Suppressor macrophage (primary cell): ENCODE results near the gene PGAP2.
"Not testable (repeated sequence)": the region's sequence is repeated elsewhere in the genome, so short reads cannot be mapped to it uniquely, and the experiment has no call there.

ENCODE experiments used
- DNase-seq, 4 experiments: peaks; one replicate each; pipeline ENCODE4 v3.0.0-alpha.2; 2020 to 2022

PGAP2 gene

DNA sequence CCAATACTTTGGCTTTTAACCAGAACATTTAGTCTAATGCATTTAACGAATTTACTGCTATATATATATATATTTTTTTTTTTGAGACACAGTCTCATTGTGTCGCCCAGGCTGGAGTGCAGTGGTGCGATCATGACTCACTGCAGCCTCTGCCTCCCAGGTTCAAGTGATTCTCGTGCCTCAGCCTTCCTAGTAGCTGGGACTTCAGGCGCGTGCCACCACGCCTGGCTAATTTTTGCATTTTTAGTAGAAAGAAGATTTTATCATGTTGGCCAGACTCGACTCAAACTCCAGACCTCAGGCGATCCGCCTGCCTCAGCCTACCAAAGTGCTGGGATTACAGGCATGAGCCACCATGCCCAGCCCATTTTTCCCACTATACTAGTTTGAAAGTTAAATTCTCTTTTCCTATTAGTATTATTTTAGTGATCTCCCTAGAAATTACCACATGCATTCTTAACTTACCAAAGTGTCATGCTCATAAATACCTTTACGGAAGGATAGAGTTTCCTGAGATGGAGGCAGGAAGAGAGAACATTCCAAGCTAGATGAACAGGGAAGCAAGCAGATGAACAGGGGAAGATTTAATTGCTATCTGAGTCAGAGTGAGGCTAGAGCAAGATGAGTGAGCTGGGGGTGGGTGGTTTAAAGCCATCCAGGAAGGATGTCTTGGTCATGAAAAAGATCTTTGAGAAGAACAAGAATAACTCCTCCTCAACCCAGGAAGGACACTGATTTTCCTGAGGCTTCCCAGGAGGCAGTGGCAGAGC lies 4.4 kb upstream of the PGAP2 start:
- DNase-seq = no peak

DNA sequence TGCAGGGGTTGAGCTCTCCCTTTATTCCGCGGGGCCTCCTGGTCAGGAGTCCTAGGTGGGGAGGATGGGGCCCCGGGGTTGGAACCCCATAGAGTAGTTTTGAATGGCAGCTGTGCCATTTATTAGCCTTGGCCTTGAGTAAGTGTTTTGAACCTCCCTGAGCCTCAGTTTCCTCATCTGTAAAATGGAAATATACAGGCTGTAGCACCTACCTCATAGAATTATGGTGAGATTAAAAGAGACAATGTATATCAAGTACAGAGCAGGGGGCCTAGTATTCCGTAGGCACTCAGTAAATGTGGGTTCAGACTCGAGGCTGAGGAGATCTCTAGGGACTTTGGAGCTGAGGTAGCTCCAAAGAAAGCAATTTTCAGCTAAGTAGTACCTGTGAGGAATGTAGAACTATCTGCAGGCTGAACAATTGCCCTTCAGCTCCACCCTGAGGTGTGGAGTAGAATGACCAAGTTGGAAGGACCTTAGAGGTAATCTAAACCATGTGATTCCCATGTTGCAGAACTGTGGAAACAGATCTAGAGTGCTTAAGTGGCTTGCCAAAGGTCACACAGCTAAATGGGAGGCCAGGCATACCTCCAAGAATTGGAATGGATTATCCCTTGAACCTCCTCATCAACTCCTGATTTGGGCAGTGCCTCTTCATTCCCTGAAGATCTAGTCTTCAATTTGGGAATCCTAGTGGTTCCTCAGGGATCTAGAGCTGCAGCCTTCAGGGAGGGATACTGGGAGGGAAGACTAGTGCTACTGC lies 682 bp downstream of the PGAP2 start:
- peak in 3 of 4 experiments; percentile 56 to 70 (median 65) for DNase-seq

DNA sequence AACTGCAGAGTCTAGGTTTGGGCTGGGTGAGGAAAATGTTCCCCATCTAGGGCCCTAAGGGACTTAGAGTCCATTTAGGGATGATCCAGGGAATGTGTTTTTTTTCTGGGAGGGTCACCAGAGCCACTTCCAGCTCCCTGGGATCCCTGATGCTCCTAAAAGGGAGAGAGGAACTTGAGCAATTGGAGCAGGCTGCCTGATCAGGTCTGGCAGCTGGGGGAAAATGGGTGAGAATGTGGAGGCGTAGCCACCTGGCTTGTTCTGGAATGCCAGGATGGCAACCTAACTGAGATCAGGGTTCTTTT lies 1.2 kb downstream of the PGAP2 start:
- no peak for DNase-seq

DNA sequence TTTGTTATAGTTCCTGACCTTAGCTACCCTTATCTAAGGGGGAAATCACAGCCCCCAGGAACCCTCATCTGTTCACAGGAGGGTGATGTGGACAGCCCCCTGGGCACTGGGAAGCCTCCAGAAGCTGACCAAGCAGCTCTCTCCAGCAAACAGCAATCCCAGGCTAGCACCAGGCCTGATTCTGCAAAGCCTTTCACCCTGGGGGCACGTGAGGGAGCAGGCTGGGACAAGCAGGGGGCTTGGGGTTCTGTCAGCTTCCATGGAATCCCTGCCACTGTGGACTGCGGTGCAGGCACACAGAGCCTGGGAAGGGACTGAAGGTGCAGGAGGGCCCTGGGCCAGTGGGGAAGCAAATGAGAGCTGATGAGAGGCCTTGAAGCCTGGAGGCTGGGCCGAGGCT lies 2.1 kb downstream of the PGAP2 start:
- DNase-seq = no peak

DNA sequence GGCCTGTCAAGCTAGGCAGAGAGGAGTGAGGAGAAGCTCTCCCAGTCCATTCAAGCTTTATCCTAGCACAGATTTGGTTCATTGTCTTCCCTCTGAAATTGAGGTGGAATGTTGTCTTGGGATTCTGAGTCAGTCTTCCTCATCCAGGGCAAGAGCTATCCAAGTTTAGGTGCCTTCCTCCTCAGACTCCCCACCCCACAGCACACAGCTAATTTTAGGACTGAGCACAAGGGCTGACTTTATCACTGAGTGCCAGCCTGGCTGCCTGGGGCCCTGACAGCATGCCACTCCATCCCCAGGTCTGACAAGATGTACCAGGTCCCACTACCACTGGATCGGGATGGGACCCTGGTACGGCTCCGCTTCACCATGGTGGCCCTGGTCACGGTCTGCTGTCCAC lies 2.6 kb downstream of the PGAP2 start:
- DNase-seq = no peak

DNA sequence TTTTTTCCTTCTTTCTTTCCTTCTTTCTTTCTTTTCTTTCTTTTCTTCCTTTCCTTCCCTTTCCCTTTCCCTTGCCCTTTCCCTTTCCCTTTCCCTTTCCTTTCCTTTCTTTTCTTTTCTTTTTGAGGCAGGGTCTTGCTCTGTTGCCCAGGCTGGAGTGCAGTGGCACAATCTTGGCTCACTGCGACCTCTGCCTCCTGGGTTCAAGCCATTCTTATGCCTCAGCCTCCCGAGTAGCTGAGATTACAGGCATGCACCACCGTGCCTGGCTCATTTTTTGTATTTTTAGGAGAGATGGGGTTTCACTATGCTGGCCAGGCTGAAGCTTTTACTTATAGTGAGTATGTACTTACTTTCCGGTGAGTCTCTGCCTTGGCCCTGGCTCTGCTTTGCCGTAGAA lies 6.5 kb downstream of the PGAP2 start:
- DNase-seq = not testable (repeated sequence)

DNA sequence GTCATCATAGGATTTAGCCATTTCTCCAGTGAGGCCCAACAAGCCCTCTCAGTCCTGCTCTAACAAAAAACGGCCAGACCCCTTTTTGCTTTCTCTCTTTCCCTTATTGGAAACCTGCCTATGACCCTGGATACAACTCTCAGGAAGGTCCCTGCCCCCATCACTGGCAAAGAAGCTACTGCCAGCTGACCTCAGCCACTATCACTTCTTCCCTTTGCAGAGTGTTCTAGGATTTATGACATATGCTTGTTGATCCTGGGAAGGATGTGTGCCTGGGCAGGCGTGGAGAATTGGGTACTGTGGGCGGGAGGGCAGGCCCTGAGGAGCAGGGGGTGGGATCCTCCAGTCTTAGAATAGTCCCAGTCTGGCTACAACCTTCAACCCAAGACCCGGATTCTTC lies 7.5 kb downstream of the PGAP2 start:
- DNase-seq = no peak

DNA sequence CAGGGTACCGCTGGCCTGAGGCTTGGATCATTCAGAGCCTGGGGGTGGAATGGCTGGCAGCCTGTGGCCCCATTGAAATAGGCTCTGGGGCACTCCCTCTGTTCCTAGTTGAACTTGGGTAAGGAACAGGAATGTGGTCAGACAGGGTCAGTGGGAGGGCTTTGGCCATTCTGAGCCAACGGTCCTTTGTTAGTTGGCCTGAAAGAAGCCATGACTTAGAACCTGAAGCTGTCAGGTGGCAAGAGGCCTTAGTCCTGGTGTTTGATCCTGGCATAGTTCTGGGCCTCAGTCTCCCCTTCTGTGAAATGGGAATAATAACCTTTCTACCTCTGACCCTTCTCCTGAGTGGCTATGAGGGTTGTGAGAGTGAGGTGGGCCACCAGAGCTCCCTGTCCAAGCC lies 8.3 kb downstream of the PGAP2 start:
- no peak for DNase-seq

DNA sequence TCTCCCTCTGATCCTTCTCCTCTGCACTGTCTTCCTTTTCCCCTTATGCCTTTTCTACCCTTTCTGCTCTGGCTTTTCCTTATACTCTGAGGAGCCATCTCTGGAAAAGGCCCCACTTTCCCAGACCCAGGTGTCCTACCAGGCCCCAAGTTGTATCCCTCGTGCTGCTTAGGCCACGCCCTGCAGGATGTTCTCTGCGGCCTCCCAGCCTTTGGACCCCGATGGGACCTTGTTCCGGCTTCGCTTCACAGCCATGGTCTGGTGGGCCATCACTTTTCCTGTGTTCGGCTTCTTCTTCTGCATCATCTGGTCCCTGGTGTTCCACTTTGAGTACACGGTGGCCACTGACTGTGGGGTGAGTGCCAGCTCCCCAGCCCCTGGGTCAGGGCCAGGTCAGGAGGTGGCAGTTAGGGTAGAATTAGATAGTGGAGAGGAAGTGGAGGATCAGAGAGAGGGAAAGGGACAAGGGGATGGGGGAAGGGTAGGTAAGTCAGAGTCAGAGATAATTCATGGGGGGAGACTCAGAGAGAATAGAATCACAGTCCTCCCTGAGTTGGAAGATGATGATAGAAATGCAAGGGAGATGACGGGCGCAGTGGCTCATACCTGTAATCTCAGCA lies 8.9 kb downstream of the PGAP2 start:
- no peak for DNase-seq

DNA sequence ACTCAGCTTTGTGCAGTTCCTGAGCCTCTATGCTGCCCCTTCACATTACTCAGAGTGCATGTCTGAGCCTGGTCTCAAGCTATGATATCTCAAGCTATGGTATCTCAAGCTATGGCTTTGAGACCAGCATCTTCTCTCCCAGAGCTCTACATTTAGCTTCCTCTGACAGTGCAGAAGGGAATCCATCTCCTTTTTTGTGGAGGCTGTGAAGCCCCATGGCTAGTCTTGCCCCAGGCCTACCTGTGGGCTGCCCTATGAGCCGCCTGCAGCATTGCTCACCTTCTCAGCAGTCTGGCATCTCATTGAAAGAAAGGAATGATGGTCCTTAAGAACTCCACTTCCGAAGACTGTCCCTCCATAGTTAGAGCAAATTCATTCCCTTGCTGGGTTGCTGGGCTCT lies 12.6 kb downstream of the PGAP2 start:
- DNase-seq = no peak

DNA sequence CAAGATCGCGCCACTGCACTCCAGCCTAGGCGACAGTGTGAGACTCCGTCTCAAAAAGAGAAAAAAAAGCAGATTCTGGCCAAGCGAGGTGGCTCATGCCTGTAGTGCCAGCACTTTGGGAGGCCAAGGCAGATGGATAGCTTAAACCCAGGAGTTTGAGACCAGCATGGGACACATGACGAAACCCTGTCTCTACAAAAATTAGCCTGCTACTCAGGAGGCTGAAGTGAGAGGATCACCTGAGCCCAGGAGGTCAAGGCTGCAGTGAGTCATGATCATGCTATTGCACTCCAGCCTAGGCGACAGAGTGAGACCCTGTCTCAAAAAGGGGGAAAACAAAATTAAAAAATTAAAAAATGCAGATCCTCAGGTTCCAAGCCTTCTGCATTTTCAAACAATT lies 14.0 kb downstream of the PGAP2 start:
- no peak for DNase-seq

DNA sequence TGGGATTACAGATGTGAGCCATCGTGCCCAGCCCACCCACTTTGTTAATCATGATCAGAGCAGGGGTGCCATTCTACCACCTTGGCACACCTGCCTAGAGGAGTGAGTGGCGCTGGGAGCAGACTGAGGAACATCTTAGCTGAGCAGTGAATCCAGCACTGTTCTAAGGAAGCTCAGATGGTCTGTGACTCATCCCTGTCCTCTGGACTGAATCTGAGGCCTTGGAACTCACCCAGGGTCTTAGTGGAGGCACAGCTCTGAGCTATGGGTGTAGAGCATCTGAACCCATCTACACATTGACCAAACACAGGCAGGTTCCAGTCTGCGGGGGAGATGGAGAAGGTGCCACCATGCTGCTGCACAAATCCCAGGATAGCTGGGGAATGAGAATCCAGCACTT lies 14.9 kb downstream of the PGAP2 start:
- DNase-seq = peak in 1 of 4 experiments; percentile 35

DNA sequence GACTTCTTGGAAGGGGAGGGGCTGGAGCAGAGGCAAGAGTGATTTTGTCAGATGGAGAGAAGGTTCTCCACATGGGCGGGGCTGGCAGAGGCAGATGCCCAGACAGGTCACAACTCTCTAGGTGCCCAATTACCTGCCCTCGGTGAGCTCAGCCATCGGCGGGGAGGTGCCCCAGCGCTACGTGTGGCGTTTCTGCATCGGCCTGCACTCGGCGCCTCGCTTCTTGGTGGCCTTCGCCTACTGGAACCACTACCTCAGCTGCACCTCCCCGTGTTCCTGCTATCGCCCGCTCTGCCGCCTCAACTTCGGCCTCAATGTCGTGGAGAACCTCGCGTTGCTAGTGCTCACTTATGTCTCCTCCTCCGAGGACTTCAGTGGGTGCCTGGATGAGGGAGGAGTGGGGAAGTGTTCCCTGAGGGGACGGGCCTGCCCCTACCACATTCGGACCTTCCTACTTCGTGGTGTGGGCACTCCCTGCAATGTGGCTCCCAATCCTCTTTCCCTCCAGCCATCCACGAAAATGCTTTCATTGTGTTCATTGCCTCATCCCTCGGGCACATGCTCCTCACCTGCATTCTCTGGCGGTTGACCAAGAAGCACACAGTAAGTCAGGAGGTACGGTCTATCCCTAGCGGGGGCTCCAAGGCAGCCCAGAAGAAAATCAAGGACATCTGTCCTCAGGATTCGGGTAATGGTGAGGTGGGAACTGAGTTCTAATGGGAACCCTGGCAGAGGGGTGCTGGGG lies 15.6 kb downstream of the PGAP2 start:
- no peak for DNase-seq

DNA sequence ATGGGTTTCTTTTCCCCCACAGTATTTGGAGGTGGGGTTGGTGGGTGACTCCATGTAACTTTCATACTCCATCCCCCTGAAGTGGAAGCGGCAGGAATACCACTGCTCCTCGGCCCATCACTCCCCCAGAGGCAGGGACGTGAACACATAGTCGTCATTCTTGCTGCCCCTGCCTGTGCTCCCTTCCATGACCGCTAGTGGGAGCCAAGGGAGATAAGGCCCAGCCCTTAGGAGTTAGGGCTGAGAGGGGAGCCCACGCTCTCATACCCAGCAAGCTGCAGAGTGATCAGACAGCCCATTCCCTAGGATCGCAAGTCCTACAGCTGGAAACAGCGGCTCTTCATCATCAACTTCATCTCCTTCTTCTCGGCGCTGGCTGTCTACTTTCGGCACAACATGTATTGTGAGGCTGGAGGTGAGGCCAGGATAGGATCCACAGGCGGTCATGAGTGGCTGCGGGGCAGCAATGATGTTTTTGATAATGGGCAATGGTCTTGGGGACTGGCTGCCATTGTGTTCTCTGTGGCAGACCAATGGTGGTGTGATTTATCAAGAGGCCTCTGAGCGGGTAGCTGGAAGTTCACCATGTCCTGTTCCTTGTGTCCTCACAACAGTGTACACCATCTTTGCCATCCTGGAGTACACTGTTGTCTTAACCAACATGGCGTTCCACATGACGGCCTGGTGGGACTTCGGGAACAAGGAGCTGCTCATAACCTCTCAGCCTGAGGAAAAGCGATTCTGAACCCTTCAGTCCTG lies 16.5 kb downstream of the PGAP2 start:
- DNase-seq = peak; percentile 89 to 91 (median 90)

DNA sequence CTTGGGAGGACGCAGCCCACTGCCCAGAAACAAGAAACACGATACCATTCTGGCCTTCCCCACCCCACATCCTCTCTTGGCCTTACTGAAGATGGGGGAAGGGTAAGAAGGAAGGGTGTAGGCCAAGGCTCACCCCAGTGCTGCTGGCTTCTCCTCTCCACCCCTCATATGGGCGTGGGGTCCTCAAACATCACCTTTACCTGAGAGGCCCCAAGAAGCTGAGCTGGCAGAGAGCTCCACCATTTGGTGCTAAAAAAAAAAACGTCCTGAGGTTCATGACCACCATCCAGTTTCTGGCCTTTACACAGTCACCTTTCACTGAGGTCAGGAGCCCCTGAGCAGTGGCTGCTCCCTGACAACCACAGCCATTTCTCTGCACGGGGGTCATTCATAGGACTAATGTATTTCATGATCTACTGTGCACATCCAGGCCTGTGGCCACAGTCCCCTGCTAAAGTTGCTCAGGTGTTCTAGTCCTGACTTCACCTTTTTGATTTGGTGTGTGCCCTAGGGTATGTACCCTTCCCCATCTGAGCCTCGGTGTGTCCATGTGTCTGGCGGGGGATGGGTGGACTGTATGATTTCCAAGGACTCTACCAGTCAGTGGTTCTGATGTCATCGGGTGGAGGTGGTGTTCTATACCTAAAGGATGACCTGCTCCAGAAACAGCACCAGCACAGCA lies 17.3 kb downstream of the PGAP2 start:
- DNase-seq = no peak

DNA sequence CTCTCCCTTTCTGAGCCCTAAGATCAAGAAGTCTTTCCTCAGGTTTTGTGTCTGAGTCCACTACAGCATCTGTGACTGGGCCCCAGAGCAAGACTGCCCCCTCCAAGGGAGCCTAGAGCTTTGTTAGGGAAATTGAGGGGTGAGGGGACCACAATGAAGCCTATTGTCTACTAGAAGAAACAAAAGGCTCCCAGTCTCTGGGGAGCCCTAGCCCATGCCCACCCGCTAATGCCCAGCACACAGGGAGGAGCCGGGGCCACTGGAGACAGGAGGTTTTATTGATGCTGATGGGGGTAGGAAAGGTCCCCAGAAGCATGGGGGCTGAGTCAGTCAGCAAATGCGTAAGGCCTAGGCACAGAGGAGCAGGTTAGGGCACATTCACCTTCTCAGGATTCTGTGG lies 18.4 kb downstream of the PGAP2 start:
- no peak for DNase-seq

DNA sequence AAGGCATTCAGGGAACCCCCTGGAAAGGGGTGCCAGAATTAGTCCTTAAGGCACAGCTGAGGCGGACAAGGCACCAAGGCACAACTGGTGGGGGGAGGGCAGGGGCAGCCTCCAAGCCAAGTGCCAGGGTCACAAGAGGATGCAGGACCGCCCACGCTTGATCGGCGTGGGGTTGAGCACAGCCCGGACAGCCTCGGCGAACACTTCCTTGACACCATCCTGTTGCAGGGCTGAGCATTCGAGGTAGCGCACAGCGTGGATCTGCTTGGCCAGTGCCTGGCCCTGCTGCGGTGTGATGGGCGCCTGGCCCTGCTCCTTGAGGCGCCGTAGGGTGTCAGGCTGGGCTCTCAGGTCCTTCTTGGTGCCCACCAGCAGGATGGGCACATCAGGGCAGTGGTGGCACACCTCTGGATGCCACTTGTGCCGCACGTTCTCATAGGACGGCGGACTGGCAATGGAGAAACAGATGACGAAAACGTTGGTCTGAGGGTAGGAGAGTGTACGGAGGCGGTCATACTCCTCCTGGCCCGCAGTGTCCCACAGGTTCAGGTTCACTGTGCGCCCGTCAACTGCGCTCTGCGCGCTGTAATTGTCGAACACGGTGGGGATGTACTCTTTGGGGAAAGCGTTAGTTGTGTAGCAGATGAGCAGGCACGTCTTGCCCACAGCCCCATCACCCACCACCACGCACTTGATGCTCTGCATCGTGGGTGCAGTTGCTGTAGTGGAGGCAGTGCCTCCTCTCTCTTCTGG lies 19.2 kb downstream of the PGAP2 start:
- DNase-seq = no peak

DNA sequence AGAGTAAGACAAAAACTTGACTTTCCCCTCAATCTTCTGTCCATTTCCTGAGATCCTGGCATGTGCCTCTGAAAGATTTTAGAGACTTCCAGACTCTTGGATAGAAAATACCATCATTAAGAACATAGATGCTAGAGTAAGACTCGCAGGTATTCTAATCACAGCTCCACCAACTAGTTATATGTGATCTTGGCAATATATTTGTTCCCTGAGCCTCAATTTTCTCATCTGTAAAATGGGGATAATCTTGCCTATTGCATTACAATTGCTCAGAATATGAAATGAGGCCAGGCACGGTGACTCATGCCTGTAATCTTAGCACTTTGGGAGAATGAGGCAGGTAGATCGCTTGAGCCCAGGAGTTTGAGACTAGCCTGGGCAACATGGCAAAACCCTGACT lies 21.7 kb downstream of the PGAP2 start:
- no peak for DNase-seq

DNA sequence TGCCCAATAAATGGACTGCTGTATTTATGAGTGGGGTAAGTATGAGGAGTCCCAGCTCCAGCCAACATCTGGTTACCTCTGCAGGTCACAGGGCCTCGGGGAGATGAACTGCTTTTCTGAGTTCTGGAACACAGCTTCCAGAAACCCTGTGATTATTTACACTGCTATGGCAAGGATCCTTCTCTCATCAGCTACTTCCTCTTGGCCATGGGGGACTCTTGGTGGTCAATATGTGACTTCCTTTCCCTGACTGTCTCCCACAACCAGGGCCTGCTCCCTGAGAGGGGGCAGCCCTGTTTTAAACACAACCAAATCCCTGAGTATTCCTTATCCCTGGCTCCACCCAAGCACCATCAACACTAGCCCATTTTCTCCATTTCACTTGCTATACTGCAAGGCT lies 22.4 kb downstream of the PGAP2 start:
- DNase-seq = peak in 3 of 4 experiments; percentile 54 to 59 (median 56)

DNA sequence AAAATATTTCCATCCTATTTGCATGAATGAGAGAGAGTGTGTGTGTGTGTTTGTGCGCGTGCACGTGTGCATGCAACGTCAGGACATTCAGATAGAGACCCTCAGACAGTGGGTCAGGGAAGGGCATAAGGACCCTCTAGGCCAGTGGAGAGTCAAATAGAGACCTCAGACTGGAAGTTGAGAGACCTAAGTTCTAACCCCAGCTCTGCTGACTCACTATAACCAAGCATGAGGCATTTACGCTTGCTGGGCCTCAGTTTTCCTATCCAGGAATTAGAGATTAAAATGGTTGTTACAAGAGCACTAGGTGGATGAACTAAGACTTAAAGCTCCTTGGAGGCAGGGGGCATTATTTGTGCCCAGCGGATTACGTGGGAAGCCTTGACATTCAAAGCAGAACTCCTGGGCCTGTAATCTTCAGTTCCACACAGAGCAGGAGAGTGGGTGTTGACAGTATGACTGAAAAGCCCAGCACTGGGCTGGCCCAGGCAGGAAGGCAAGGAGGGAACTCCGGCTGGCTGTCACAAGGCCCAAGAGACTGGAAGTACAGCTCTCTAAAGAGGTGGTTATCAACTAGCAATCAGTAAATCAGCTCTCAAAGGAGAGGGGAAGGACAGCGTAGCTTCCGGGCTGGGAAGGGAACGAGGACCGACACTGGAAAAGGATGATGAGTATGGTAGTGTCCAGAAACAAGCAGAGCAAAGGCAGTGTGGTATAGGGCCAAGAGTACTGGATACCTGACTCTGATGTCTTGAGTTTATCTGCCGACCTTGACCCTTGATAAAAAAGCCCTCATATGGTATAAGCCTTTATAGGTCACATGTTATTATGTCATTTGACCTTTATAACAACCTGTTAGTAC lies 23.2 kb downstream of the PGAP2 start:
- peak; percentile 84 to 92 (median 92) for DNase-seq
